Gastrocnemius medialis (tissue), 4 donors: ENCODE measurements around the gene DNAJC18. TPM values are rescaled to one million over a fixed set of nuclear protein-coding genes. Genes with fewer than 3 reads are reported as not detected.

Experiments used
- ATAC-seq, 2 donors: fragments of 150-250 bp; one replicate each; pipeline ENCODE4 v1.9.1; 2016
- DNase-seq, 2 donors: peaks; one replicate each; pipeline ENCODE4 v3.0.0-alpha.2; 2019
- H3K27ac ChIP-seq, 4 donors: fragments of 200-600 bp; sonication (generic); 1 replicate in 1 of 4; 2 replicates in 3 of 4; pipeline ENCODE4 v1.5.1; 2016 to 2018; ENCODE audit warnings: mild to moderate bottlenecking in 2 of 4, moderate library complexity in 1 of 4
- H3K27me3 ChIP-seq, 3 donors: fragments of 200-600 bp; sonication (generic) in 2 of 3; 1 replicate in 1 of 3; 2 replicates in 2 of 3; pipeline versions ENCODE4 v1.5.1 to v1.6.0; 2016 to 2019; ENCODE audit warnings: mild to moderate bottlenecking in 1 of 3, moderate library complexity in 1 of 3
- H3K36me3 ChIP-seq, 2 donors: fragments of 200-600 bp; sonication (generic) in 1 of 2; one replicate each; pipeline ENCODE4 v1.5.1; 2017 to 2018
- H3K4me1 ChIP-seq, 2 donors: fragments of 200-600 bp; sonication (generic) in 1 of 2; one replicate each; pipeline ENCODE4 v1.5.1; 2016 to 2017; ENCODE audit warnings: mild to moderate bottlenecking in 2 of 2
- H3K4me3 ChIP-seq, 4 donors: fragments of 200-600 bp; sonication (generic) in 3 of 4; 1 replicate in 1 of 4; 2 replicates in 3 of 4; pipeline ENCODE4 v1.5.1; 2016 to 2019; ENCODE audit warnings: mild to moderate bottlenecking in 2 of 4
- H3K9me3 ChIP-seq, 3 donors: fragments of 200-600 bp; sonication (generic) in 2 of 3; 1 replicate in 1 of 3; 2 replicates in 2 of 3; pipeline ENCODE4 v1.5.1; 2016 to 2019
- POLR2A ChIP-seq, 2 donors: fragments of 450-650 bp; IDR thresholded peaks; one replicate each; pipeline ENCODE4 v1.6.1; 2017; ENCODE audit warnings: antibody characterized with exemption in 2 of 2, mild to moderate bottlenecking in 2 of 2, moderate library complexity in 2 of 2
- in situ Hi-C, 4 donors: fragments of 200-750 bp; cut with MboI; loops; one replicate each; pipeline versions ENCODE4 v1.15.0 to v1.8.0; 2017; ENCODE audit warnings: low sequenced_read_pairs in 4 of 4
- intact Hi-C: fragments of 100-400 bp; cut with DNase I; formaldehyde crosslinking; loops from one replicate; pipeline ENCODE4 v1.15.1; 2023; ENCODE audit warnings: low total_unique reads
- total RNA-seq, 4 donors: library from RNA; depleted of rRNA; stranded (reverse); fragments of >200 nt; gene quantifications; one replicate each; pipeline versions ENCODE4 v1.1.0 to v1.2.3, GENCODE V29; 2016
- TF ChIP-seq, protein P1 (sequence below), 5 experiments: fragments of 450-650 bp in 3 of 5; fragments of 200-600 bp in 2 of 5; sonication (generic) in 2 of 5; IDR thresholded peaks in 4 of 5; conservative IDR thresholded peaks in 1 of 5; 1 replicate in 4 of 5; 2 replicates in 1 of 5; pipeline ENCODE4 v1.5.1; 2016 to 2019; ENCODE audit warnings: antibody characterized with exemption in 5 of 5, mild to moderate bottlenecking in 3 of 5, moderate library complexity in 3 of 5

The DNAJC18 gene
- total RNA-seq, 4 donors from 2014 or later, result 5.1 to 21.7 (median 13.3) TPM

GRCh38 chr5:139435676-139436075 is 3.6 kb downstream of the DNAJC18 start:
- H3K4me1 ChIP-seq, result peaks cover 5 to 16% of the 10 kb centered on the region in 2 donors
- no peaks in the 10 kb centered on the region for H3K27me3 ChIP-seq
- ATAC-seq, result no peak
- intact Hi-C loops, result loop anchor here (5.0 kb wide), 2 partner anchors 82 to 127 kb away; partner anchors contain the start of gene UBE2D2
- in situ Hi-C loops, result no loop called here
- H3K9me3 ChIP-seq, result no peaks in the 10 kb centered on the region
- H3K36me3 ChIP-seq, result peaks cover 0 to 34% of the 10 kb centered on the region in 2 donors
- H3K27ac ChIP-seq, result no peak overlapping the region
- no peak for TF ChIP-seq POLR2A (IDR thresholded peaks at IDR 0.05)
- TF ChIP-seq, protein P1, sequence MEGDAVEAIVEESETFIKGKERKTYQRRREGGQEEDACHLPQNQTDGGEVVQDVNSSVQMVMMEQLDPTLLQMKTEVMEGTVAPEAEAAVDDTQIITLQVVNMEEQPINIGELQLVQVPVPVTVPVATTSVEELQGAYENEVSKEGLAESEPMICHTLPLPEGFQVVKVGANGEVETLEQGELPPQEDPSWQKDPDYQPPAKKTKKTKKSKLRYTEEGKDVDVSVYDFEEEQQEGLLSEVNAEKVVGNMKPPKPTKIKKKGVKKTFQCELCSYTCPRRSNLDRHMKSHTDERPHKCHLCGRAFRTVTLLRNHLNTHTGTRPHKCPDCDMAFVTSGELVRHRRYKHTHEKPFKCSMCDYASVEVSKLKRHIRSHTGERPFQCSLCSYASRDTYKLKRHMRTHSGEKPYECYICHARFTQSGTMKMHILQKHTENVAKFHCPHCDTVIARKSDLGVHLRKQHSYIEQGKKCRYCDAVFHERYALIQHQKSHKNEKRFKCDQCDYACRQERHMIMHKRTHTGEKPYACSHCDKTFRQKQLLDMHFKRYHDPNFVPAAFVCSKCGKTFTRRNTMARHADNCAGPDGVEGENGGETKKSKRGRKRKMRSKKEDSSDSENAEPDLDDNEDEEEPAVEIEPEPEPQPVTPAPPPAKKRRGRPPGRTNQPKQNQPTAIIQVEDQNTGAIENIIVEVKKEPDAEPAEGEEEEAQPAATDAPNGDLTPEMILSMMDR (IDR thresholded peaks at IDR 0.05 in 4 of 5, conservative IDR thresholded peaks at IDR 0.05 in 1 of 5), result no peak
- DNase-seq, result no peak
- H3K4me3 ChIP-seq, result no peak overlapping the region

GRCh38 chr5:139431706-139432105 is 7.6 kb downstream of the DNAJC18 start:
- Histone ChIP-seq H3K9me3 (no peaks in the 10 kb centered on the region), H3K27ac (no peak overlapping the region), H3K36me3 (peaks cover 0 to 41% of the 10 kb centered on the region in 2 donors), H3K4me1 (no peaks in the 10 kb centered on the region), H3K4me3 (no peak overlapping the region), H3K27me3 (no peaks in the 10 kb centered on the region)
- in situ Hi-C loops, result no loop called here
- intact Hi-C loops, result no loop called here
- TF ChIP-seq POLR2A (IDR thresholded peaks at IDR 0.05), result no peak
- TF ChIP-seq, protein P1 (IDR thresholded peaks at IDR 0.05 in 4 of 5, conservative IDR thresholded peaks at IDR 0.05 in 1 of 5), result no peak
- DNase-seq, result no peak
- ATAC-seq, result no peak

GRCh38 chr5:139430015-139430414 is 9.3 kb downstream of the DNAJC18 start:
- in situ Hi-C loops, result no loop called here
- no peak for ATAC-seq

DNA sequence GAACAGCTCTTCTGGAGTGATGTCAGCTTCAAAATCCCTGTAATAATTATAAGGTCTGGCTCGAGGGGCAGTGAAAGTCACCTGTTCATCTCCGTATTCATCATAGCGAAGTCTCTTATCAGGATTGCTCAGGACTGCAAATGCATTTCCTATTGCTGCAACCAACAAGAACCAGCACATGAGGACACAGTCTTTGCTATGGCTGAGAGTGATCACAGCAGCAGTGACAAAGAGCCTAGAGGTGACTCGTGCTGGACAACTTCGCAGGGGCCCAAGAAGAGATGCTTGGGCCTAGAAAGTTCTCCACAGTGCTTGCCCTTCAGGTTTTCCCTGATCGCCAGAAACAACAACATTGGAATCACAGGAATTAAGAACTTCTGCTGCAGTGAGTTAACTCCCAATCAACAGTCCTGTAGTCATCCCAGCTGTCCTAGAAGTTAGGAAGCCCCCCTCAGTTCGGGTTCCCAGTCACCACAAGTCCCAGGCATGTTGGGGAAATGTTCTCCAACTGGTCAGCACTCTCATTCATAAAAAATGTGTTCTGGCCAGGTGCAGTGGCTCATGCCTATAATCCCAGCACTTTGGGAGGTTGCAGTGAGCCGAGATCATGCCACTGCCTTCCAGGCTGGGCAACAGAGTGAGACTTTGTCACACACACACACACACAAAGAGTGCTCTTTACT is 13.0 kb downstream of the DNAJC18 start:
- intact Hi-C loops (no loop called here), in situ Hi-C loops (loop anchor here in 1 of 4 donors (5.0 kb wide), 1 partner anchor 91 kb away; no protein-coding TSS in a partner anchor)
- TF ChIP-seq POLR2A (IDR thresholded peaks at IDR 0.05), result no peak
- TF ChIP-seq, protein P1 (IDR thresholded peaks at IDR 0.05 in 4 of 5, conservative IDR thresholded peaks at IDR 0.05 in 1 of 5), result no peak
- peaks cover 8 to 22% of the 10 kb centered on the region in 2 donors for H3K4me1 ChIP-seq
- H3K27me3 ChIP-seq, result no peaks in the 10 kb centered on the region
- DNase-seq (no peak), ATAC-seq (peak in 1 of 2 donors; percentile 33)
- H3K9me3 ChIP-seq, result no peaks in the 10 kb centered on the region
- H3K36me3 ChIP-seq, result peaks cover 0 to 37% of the 10 kb centered on the region in 2 donors
- peak overlapping the region; percentile 75 to 80 (median 76) for H3K27ac ChIP-seq
- no peak overlapping the region for H3K4me3 ChIP-seq

More at GRCh38 chr5:139430015-139430414, 9.3 kb downstream of the DNAJC18 start:
- peaks cover 0 to 41% of the 10 kb centered on the region in 2 donors for H3K36me3 ChIP-seq
- no peak overlapping the region for H3K27ac ChIP-seq
- DNase-seq, result no peak
- intact Hi-C loops, result no loop called here
- TF ChIP-seq POLR2A (IDR thresholded peaks at IDR 0.05), result no peak
- TF ChIP-seq, protein P1 (IDR thresholded peaks at IDR 0.05 in 4 of 5, conservative IDR thresholded peaks at IDR 0.05 in 1 of 5), result no peak
- peaks cover 8 to 14% of the 10 kb centered on the region in 2 donors for H3K4me1 ChIP-seq
- H3K27me3 ChIP-seq, result no peaks in the 10 kb centered on the region
- H3K4me3 ChIP-seq, result no peak overlapping the region
- no peaks in the 10 kb centered on the region for H3K9me3 ChIP-seq
